GM18907 (cell line): ENCODE data around the gene ARHGAP26.

ENCODE experiments used
- ATAC-seq: cut with Tn5 transposase; IDR thresholded peaks from one replicate; pipeline ENCODE4 v1.9.1; 2021; ENCODE audit warnings: mild to moderate bottlenecking, moderate library complexity; ENCODE audit not compliant: unreplicated experiment

Gene ARHGAP26

DNA sequence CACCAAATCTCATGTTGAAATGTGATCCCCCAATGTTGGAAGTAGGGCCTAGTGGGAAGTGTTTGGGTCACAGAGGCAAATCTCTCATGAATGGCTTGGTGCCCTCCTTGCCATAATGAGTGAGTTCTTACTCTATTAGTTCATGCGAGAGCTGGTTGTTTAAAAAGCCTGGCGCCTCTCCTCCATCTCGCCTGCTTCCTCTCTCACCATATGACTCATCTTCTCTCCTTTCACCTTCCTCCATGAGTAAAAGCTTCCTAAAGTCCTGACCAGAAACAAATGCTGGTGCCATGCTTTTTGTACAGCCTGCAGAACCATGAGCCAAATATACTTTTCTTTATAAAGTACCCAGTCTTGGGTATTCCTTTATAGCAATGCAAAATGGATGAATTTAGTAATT is 20.9 kb upstream of the ARHGAP26 start:
- ATAC-seq: no peak

DNA sequence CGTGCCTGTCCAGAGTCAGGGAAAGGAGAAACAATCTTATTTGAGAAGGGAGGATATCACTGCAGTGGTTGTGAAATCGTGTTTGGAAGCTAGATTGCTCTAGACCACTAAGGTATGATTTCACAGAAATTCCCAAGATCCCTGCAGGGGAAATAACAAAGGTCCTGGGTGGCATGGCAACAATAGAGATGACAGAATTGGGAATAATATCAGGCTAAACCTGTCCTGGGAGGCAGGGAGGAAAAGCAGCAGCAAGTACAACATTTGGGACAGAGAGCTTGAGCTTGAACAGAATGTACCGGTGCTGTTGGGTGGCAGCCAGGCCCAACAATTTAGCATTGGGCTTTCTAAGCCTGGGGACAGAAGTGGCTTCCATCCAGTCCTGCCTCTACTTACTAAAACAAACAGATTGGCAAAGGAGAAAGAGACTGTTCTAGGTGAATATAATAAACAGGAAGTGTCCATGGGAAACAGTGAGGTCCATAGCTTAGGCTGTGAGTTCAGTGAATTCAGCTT is 17.0 kb upstream of the ARHGAP26 start:
- no peak for ATAC-seq

DNA sequence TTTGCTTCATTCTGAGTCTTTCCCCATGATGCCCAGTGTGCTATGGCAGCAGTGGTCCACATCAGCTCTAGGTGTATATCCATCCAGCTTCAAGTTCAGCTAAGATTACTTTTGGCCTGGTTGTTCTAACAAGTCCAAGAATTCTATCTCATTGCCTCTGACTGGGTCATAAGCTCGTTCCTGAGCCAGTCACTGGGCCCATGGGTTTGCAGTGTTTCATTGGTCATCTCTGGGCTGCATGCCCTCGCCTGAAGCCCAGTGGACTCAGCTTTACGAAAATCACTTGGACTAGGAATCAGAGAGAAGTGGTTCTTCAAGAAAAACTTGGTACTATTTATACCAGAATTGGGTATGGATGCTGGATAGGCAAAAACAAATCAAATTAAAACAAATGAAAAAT is 16.1 kb upstream of the ARHGAP26 start:
- no peak for ATAC-seq

DNA sequence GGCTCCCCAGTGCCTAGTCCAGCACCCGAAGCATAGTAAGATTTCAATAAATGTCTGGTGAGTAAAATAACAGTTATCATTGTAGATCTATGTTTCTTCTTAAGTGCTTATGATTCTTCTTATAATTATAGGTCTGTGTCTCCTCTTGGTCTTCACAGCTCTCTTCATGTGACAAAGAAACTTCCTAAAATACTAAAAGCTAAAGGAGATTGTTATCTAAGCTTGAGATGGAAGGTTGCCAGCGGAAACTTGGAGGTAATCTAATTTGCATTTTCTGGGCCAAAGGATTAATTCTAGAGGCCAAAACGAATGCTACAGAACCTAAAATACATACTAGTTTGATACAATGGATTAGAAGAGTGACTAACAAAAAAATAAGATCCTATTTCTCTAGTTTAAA is 13.6 kb upstream of the ARHGAP26 start:
- ATAC-seq: no peak

DNA sequence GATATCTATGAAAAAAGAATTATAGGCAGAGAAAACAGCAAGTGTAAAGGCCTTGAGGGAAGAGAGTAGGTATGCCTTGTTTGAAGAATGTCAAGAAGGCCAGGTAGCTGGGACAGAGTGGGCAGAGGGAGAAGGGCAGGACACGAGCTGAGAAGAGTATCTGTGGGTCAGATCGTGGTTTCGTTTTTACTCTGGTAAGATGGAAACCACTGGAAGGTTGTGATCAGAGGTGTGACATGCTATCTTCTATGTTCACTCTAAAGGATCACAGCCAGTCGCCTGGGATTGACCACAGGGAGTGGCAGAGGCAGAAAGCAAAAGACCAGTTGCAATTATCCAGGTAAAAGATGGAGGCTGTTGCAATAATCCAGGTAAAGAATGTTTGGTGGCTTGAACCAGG is 12.6 kb upstream of the ARHGAP26 start:
- no peak for ATAC-seq

DNA sequence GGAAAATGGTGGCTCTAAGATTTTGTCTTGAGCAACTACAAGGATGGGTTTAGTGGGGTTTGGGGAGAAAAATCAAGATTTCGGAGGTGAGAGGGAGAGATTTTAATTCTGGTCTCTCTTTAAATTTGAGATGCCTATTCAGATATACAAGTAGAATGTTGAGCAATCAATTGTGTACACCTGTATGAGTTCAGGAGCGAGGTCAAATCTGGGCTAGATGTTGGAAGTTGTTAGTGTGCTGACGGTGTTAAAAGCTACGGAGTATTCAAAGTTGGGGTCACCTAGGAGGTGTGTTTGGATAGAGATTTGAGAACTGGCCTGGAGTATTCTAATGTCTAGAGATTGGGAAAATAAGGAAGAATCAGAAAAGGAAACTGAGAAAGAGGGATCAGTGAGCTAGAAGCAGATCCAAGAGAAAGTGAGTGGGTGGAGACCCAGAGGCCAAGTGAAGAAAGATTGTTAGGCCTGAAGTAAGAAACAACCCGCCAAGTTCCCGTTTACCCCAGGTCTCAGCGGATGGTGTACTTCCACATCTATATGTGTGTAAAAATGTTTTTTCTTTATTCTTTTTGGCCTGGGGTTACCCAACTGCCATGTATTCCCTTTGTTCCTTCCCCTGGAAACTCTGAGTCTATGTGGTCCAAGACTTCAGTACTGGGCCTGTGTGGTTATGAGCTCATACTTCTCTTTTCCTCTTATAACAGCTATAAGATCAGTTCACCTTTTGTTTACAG is 11.9 kb upstream of the ARHGAP26 start:
- ATAC-seq: no peak

DNA sequence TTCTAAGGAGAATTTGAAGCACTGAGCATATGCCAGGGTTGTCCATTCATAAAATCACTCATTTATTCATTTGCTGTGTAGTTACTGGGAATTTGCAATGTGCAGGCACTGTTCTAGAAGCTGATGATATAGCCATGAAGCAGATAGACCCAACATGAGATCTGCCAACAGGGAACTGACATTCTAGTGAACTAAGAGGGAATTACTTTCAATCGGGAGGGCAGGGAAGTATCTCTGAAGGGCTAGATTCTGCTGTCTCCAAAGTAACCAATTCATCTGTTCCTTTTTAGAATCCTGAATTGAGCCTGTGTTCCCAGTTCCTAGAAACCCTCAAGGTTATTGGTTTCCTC is 11.4 kb upstream of the ARHGAP26 start:
- no peak for ATAC-seq

DNA sequence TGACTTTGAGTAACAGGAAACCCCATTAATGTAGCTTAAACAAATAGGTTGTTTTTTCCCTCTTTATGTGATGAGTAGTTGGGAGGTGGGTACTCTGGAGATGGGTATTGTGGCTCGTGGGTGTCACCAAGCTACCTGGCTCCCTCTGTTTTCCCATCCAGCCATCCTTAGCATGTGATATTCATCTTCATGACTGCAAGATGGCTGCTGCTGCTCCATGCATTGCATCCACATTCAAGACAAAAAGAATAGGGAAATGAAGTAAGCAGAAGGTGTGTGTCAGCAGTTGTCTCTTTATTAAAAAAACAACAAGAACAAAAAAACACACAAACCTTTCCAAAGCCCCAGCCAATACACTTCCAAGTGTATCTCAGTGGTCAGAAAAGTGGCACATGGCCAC is 6.5 kb upstream of the ARHGAP26 start:
- no peak for ATAC-seq

DNA sequence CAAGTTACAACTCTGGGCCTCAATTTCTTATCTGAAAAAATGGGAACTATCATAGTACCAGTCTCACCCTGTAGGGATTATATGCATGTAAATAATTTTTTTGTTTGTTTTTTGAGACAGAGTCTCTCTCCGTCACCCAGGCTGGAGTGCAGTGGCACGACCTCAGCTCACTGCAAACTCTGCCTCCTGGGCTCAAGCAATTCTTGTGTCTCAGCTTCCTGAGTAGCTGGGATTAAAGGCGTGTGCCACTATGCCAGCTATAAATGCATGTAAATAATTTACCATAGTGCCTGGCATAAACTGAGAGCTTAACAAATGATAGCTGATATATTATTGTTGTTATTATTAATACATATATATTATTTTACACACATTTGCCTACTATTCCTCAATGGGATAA is 3.0 kb upstream of the ARHGAP26 start:
- no peak for ATAC-seq

DNA sequence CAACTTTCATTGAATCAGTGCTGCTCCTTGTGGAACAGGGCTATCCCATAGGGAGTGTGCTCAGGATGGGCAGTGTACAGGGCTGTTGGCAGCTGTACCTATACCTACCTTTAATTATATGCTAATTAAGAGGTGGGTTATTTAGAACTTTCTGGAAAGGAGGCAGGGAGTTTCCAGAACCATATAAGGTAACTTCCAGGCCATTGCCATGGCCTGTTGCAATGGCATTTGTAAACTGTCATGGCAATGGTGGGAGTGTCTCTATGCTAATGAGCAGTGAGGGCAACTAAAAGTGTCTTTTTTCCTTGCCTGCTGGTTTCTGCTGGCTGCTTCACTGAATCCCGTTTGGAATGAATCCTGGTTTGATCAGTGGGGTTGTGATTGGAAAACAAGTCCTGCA is 2.3 kb upstream of the ARHGAP26 start:
- ATAC-seq: no peak

DNA sequence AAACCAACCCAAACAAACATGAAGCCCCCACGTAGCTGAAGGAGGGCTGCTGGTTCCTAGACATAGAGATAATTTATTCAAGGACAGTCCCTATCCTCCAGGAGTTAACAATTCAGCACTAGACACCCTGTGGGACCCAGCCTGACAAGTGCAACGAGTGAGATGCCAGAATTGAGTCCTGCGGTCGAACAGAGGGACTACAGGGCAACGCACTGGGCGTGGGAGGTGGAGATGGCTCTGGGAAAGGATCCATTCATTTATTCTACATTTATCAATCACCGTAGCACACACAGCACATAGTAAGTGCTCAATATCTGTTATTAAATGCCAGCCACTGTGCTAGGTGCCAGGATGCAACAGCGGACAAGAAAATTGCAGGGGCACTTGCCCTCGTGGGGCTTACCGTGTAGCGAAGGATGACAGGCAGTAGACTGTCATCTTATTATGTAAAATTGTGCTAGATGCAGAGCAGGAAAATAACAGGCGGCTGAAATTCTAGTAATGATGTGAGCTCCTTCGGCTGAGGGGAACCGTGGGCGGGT is 855 bp upstream of the ARHGAP26 start:
- no peak for ATAC-seq

DNA sequence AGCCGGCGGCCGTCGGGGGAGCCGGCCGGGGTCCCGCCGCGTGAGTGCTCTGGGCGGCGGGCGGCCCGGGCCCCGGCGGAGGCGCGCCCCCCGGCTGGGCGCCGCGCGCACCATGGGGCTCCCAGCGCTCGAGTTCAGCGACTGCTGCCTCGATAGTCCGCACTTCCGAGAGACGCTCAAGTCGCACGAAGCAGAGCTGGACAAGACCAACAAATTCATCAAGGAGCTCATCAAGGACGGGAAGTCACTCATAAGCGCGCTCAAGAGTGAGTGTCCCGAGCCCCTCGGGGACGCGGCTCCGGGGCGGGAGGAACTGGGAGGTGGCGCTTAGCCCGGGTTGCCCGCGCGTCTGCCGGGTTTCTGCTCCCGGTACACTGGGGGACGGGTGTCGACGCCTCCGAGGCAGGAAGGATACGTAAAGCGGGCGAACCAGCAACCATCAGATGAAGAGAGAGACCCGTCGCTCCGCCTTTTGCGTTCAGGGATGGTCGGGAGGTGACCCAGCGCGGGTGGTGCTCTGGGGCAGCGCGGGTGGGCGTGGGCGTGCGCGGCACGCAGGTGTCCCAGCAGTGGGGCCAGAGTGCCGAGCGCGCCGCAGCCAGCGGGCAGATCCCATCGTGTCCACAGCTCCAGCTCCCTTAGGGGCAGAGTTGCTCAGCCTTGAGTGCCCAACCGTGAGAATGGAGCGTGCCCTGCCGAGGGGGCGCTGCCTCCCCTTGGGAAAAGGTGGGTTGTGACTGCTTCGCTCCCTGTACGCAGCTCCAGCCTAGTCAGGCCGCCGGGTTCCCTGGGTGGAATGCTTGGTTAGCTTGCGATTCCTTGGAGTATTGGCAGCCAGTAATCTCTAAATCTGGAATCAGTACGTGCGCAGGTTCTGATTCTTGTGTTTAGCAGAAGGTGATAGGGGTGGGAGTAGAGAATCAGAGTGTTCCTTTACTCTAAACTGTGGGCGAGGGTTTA is 753 bp downstream of the ARHGAP26 start:
- ATAC-seq: peak; percentile 43

DNA sequence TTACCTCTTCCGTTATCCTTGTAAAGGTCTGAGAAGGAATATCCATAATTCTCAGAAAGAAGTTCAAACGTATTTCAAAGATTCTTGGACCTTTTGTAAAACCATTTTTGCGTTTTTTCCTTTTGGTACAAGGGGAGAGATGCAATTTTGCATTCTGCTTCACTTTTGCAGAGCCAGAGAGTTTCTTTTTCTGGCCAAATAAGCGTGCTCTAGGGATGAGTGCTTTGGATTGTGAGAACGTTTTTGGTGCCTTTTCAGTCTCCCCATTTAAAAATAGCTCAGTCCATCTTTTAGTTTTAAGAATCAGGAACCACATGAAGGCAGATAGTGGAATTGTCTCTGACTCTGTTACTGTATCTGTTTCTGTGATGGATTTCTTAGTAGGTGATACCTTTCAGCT is 1.5 kb downstream of the ARHGAP26 start:
- ATAC-seq: no peak

DNA sequence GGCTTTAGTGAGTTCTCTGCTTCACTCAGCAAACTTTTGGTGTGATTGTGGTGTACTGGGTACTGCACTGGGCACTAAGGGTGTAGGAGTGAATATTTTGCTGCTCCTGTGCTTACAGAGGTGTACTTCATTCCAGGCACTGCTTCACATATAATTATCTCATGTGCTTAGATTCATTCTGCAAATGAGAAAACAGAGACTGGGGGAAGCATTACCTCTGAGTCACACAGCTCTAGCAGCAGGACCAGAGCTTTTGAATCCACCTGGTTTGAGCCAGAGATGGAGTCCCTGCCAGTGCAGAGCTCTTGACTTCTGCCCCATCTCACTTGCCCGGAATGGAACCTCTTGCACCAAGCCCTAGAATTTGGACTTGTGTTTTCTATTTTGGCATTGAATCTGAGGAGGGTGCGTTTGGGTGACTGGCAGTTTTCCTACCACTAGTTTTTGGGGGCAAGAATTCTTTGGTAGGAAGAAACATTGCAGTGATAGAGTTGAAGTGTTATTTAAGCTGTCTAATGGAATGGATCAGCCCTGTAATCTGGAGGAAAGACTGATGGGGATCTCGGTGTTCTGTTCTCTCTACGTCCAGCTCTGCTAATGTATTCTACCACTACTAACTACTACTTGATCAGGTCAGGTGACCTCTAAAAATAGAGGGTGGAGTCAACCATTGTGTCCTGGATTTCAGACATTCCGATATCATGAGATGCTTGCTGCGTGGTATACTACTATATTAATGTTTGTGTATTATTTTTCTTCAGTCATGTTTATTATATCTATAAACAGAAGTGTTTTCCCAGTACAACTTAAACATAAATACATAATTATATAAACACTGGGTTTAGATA is 2.5 kb downstream of the ARHGAP26 start:
- ATAC-seq: no peak

DNA sequence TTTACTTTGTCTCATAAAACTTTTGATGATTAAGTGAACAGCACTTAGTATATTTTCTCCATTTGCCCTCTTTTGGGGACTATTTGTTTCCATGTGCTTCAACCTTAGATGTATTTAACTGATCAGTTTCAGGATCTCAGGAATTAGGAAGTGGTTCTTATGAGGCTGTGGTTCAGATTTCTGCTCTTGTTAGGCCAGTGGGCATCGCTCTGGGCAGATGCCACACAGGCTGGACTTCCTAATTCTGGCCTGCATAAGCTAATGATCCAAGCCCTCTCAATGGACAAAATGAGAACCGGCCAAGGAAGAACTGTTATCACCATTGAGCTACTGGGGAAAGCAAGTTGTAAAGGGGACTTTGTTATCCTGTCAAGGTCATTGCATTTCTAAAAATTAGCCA is 6.9 kb downstream of the ARHGAP26 start:
- ATAC-seq: no peak

DNA sequence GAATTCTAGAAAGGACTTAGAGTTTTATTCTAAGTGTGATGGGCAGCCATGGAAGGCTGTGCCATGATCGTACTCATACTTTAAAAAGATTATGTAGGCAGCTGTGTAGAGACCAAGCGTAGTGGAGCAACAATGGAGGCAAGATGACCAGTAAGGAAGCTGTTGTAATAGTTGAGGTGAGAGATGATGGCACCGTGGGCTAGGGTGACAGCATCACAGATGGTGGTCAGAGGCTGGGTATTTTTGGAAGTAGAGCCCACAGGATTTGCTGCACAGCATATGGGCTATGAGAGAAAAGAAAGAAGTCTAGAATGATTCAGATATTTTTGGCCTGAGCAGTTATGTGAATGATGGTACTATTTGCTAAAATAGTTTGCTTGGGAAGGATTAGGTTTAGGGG is 7.7 kb downstream of the ARHGAP26 start:
- no peak for ATAC-seq

DNA sequence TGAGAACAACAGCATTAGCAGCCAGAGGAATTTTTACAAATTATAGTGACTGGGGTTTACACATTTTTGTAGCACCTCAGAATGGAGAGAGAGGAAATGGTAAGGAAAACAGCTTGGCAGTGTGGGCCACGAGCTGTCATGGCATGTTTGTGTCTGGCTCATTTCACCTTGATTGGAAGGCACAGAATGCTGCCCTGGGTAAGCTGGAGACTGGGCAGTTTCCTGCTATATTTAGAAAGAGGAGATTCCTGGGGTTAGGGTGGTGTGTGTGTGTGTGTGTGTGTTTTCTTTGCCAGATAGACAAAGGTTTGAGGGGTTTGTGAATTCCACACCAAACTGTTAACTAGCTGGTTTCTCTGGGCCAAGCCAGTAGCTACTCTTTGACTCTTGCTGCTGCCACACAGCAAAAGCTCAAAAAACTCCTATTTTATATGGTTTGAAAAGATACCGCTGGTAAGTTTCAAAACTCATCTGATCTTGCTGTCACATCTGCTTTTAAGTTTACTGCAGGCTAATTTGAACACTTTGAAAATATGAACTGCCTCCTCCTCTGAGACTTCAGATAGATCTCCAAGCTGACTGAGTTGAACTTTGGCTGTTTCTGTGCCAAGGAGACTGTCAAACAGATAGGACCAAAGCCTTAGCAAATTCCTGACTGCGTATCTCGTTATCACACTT is 9.1 kb downstream of the ARHGAP26 start:
- no peak for ATAC-seq

DNA sequence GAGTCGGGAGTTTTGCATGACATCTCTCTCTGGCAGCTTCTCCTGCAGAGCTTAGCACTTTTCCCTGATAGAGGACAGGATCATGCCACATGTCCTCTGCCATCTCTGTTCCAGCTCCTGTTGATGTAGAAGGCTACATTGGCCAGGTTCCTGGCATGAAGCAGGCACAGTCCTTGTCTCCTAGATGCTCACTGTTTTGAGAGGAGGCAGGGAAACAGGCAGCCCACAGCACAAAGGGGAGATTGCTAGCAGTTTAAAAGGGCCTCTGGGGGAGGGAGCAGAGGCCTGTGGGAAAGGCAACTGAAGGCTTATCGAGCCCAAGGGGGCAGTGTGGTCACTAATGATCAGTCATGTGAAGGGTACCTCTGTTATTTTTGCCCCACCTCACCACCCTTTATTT is 10.7 kb downstream of the ARHGAP26 start:
- ATAC-seq: no peak

DNA sequence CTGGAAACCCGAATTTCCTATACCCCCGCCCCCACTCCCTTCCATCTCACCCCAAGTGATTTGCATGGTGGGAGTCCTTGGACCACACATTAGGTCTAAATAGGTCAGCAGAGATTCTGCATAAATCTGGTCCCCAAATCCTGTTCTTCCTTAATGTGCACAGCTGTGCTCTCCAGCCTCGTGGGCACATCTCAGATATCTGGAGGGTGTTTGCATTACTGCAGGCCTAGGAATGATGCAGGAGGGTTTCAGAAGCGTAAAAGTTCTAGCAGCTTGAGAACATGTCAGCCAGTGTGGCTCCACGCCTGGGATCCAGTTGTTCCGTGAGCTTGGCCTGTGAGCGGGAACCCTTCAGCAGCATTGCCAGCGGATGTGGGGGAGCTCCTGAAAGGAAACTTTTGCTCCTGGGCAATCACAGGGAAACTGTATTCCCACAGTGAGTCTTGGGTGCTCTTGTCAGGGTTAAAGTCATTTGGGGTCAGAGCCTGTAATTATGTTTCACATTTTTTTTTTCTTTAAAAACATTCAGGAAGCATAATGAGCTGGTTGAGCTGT is 12.9 kb downstream of the ARHGAP26 start:
- ATAC-seq: no peak
